GM23338 (cell line): Measurements from ENCODE around the gene CCNA2.

Experiments used
- CREB1 ChIP-seq: fragments of 250-450 bp; sonication (Bioruptor Pico); IDR thresholded peaks from 2 replicates; pipeline ENCODE4 v1.5.0; 2020; ENCODE audit warnings: low read depth, mild to moderate bottlenecking, moderate library complexity
- EZH2 ChIP-seq: fragments of 200-600 bp; sonication (generic); IDR thresholded peaks from one replicate; pipeline ENCODE4 v1.8.0; 2017; ENCODE audit warnings: antibody characterized with exemption, mild to moderate bottlenecking, low read depth; ENCODE audit not compliant: unreplicated experiment
- POLR2AphosphoS5 ChIP-seq: IDR thresholded peaks from 2 replicates; pipeline ENCODE4 v1.6.1; 2016; ENCODE audit warnings: antibody characterized with exemption, low read depth
- TF ChIP-seq, protein P1 (sequence below), 2 experiments: fragments of 200-600 bp in 1 of 2; sonication (generic) in 1 of 2; conservative IDR thresholded peaks; 2 replicates each; pipeline versions ENCODE4 v1.5.1 to v1.6.1; 2016 to 2017; ENCODE audit warnings: antibody characterized with exemption in 2 of 2, low read depth in 2 of 2, mild to moderate bottlenecking in 2 of 2, moderate library complexity in 1 of 2
- TF ChIP-seq, protein P2 (sequence below): IDR thresholded peaks from 2 replicates; pipeline ENCODE4 v1.6.1; 2016; ENCODE audit warnings: antibody characterized with exemption

DNA sequence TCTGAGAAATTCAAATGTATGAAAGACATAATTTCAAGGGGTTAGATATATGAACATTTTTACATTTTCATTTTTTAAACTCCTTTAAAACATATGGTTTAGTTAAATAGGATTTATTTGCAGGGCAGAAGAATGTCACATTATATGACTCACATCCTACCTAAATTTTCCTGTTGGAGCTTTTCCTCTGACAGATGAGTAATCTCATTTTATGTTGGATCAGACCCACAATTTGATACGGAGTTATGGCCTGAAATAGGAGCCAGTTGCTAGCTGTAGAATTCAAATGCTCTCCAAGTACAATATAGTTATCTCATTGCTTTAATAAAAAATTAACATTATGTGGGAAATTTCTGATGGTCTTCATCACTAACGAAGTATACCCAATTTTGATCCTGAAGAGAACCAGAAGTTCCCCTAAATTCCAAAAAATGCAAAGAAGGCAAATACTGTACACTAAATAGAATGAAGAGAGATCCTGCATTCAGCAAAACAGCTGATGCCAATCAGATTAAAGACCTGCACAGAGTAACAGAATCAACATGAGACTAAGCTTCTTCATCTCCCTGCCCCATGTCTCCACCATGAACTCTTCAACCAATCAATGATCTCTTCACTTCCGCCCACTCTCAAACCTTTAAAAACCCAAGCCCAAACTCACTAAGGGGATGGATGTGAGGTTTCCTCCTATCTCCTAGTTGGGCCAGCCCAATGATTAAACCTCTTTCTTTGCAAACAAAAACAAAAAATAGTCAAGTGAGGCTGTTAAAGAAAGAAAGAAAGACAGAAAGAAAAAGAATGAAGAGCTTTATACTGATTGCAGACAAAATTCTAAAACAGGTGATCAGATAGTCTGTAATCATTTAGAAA lies 33.5 kb downstream of the CCNA2 start:
- TF ChIP-seq, protein P1, sequence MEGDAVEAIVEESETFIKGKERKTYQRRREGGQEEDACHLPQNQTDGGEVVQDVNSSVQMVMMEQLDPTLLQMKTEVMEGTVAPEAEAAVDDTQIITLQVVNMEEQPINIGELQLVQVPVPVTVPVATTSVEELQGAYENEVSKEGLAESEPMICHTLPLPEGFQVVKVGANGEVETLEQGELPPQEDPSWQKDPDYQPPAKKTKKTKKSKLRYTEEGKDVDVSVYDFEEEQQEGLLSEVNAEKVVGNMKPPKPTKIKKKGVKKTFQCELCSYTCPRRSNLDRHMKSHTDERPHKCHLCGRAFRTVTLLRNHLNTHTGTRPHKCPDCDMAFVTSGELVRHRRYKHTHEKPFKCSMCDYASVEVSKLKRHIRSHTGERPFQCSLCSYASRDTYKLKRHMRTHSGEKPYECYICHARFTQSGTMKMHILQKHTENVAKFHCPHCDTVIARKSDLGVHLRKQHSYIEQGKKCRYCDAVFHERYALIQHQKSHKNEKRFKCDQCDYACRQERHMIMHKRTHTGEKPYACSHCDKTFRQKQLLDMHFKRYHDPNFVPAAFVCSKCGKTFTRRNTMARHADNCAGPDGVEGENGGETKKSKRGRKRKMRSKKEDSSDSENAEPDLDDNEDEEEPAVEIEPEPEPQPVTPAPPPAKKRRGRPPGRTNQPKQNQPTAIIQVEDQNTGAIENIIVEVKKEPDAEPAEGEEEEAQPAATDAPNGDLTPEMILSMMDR (conservative IDR thresholded peaks at IDR 0.05; ENCODE audit: low read depth in 2 of 2) = no peak
- TF ChIP-seq, protein P2, sequence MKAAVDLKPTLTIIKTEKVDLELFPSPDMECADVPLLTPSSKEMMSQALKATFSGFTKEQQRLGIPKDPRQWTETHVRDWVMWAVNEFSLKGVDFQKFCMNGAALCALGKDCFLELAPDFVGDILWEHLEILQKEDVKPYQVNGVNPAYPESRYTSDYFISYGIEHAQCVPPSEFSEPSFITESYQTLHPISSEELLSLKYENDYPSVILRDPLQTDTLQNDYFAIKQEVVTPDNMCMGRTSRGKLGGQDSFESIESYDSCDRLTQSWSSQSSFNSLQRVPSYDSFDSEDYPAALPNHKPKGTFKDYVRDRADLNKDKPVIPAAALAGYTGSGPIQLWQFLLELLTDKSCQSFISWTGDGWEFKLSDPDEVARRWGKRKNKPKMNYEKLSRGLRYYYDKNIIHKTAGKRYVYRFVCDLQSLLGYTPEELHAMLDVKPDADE = no peak
- TF ChIP-seq EZH2 = no peak
- TF ChIP-seq POLR2AphosphoS5 = no peak
- TF ChIP-seq CREB1 (CRISPR knock-in tag) = no peak
